Esophagus (tissue), 2 donors: Measurements from ENCODE around the gene NPEPL1. TPM values are rescaled to one million over a fixed set of nuclear protein-coding genes. Genes with fewer than 3 reads are reported as not detected.

Experiments
- H3K27ac ChIP-seq, 2 donors: one replicate each; pipeline ENCODE4 v1.5.1; 2013; ENCODE audit warnings: low read depth in 2 of 2, mild to moderate bottlenecking in 2 of 2, inconsistent platforms in 1 of 2, low read length in 1 of 2, moderate library complexity in 1 of 2
- H3K27me3 ChIP-seq, 2 donors: one replicate each; pipeline ENCODE4 v1.6.1; 2013; ENCODE audit warnings: low read length in 2 of 2, control low read depth in 1 of 2, mild to moderate bottlenecking in 1 of 2; ENCODE audit not compliant: insufficient read depth in 2 of 2, control insufficient read depth in 1 of 2
- H3K36me3 ChIP-seq, 2 donors: one replicate each; pipeline ENCODE4 v1.6.1; 2013; ENCODE audit warnings: low read length in 1 of 2; ENCODE audit not compliant: control insufficient read depth in 2 of 2, insufficient read depth in 2 of 2
- H3K4me1 ChIP-seq, 2 donors: one replicate each; pipeline ENCODE4 v1.6.1; 2013; ENCODE audit warnings: low read length in 1 of 2; ENCODE audit not compliant: control insufficient read depth in 2 of 2, insufficient read depth in 2 of 2
- H3K4me3 ChIP-seq, 2 donors: one replicate each; pipeline ENCODE4 v1.5.1; 2013; ENCODE audit warnings: low read length in 2 of 2, mild to moderate bottlenecking in 2 of 2, low read depth in 1 of 2, moderate library complexity in 1 of 2
- H3K9me3 ChIP-seq, 2 donors: one replicate each; pipeline ENCODE4 v1.6.1; 2013; ENCODE audit warnings: mild to moderate bottlenecking in 2 of 2, low read depth in 1 of 2, low read length in 1 of 2, moderate library complexity in 1 of 2; ENCODE audit not compliant: control insufficient read depth in 2 of 2, insufficient read depth in 1 of 2
- WGBS, 2 donors: extraction: QIAGEN DNeasy Blood & Tissue Kit; methylation state at CpG; one replicate each; pipeline ENCODE4 v1.1.7; 2013; 5-methylcytosine and 5-hydroxymethylcytosine counted together
- polyA plus RNA-seq, 2 donors: library from polyadenylated mRNA; stranded (reverse); fragments of 200-250 nt; gene quantifications; one replicate each; pipeline ENCODE4 v1.2.3, GENCODE V29; 2013
- donor health status: healthy with polysubstance abuse.
- donor health status: Bipolar disorder and iron deficiency.

NPEPL1 gene
- polyA plus RNA-seq, 2 donors: 33.2 to 42.7 TPM

DNA sequence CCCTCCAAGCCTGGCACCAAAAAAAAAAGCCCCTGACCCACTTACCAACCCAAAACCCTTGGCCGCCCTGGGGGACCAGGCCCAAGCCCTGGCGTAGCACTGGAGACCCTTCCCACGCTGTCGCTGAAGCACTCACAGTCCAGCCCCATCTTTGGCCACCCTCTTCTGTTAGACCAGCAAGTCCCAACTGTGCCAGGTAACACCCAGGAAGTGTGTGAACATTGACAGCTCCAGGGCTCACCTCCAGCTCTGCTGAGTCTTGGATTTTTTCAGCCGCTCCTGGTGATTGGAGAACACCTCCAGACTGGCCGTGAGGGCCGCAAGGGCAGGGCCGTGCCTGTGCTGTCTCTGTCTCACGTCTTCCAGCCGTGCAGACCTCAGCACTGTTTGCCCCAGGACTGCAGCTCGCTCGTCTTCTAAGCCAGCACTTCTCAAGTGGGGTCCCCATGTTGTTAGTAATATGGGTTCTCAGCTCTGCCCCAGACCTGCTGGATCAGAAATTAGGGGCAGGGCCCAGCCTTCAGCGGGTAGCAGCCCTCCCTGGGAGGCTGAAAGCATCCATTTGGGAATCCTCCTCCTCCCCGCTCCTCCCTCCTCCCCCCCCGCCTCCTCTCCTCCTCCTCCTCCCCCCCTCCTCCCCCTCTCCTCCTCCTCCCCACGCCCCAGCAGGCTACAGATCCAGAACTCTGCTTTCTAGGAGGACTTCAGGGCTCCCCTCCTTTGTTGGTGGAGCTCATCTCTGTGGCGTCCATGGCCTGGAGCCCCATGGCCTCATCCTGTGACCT is 18.1 kb downstream of the NPEPL1 start:
- 79 to 89% methylated on average over 16 of the region's 17 CpGs for WGBS, 2 donors
- H3K4me1 ChIP-seq: no peaks in the 10 kb centered on the region
- no peaks in the 10 kb centered on the region for H3K9me3 ChIP-seq
- H3K4me3 ChIP-seq: no peak overlapping the region
- no peaks in the 10 kb centered on the region for H3K27me3 ChIP-seq
- H3K36me3 ChIP-seq: peaks cover 0 to 22% of the 10 kb centered on the region in 2 donors
- H3K27ac ChIP-seq: no peak overlapping the region

GRCh38 chr20:58711266-58712051 is 18.9 kb downstream of the NPEPL1 start:
- Histone ChIP-seq H3K4me1 (no peaks in the 10 kb centered on the region), H3K4me3 (no peak overlapping the region), H3K9me3 (no peaks in the 10 kb centered on the region), H3K27ac (no peak overlapping the region), H3K36me3 (peaks cover 0 to 20% of the 10 kb centered on the region in 2 donors), H3K27me3 (no peaks in the 10 kb centered on the region)
- WGBS, 2 donors: 93 to 94% methylated on average over 21 of the region's 21 CpGs

GRCh38 chr20:58712151-58712791 is 19.7 kb downstream of the NPEPL1 start:
- Histone ChIP-seq H3K36me3 (peaks cover 0 to 19% of the 10 kb centered on the region in 2 donors), H3K27ac (no peak overlapping the region), H3K9me3 (no peaks in the 10 kb centered on the region), H3K27me3 (no peaks in the 10 kb centered on the region), H3K4me3 (no peak overlapping the region), H3K4me1 (no peaks in the 10 kb centered on the region)
- 80 to 84% methylated on average over 19 of the region's 19 CpGs for WGBS, 2 donors

DNA sequence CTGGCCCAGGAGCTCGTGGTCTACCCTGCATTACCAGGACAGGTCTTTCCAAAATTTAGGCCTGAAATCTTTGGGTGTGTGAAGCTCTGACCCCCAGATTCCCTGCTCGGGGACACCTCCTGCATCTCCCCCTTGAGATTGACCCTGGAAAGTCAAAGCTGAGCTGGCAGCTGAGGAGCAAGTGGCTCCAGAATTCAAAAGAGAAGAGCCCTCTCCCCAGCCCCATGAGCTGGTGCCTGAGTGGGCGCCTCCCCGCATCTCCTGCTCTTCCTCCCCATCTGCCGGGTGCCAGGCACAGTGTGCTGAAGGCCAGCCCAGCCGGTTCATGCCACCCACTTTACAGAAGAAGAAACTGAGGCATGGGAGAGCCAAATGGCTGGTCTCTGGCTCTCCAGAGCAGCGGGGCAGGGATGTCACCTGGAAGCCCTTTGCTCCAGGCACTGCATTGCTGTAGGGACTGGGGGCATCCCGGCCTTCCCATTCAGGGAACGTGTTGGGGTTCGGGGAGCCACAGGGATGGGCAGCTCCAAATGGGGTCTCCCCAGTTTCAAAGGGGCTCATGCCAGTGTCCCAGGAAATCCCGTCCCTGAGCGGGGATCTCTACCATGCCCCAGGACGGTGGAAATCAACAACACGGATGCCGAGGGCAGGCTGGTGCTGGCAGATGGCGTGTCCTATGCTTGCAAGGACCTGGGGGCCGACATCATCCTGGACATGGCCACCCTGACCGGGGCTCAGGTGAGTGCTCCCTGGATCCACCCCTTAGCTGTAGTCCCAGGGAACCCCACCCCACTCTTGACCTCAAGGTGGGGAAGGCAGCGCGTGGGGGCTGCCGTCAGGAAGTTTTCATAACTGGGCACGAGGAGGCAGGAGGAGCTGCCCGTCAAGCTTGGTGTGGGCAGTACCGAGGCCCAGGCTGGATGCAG is 20.5 kb downstream of the NPEPL1 start:
- peaks cover 0 to 19% of the 10 kb centered on the region in 2 donors for H3K36me3 ChIP-seq
- no peak overlapping the region for H3K27ac ChIP-seq
- no peaks in the 10 kb centered on the region for H3K27me3 ChIP-seq
- H3K4me1 ChIP-seq: no peaks in the 10 kb centered on the region
- H3K4me3 ChIP-seq: no peak overlapping the region
- H3K9me3 ChIP-seq: no peaks in the 10 kb centered on the region
- WGBS, 2 donors: 92 to 94% methylated on average over 24 of the region's 24 CpGs

DNA sequence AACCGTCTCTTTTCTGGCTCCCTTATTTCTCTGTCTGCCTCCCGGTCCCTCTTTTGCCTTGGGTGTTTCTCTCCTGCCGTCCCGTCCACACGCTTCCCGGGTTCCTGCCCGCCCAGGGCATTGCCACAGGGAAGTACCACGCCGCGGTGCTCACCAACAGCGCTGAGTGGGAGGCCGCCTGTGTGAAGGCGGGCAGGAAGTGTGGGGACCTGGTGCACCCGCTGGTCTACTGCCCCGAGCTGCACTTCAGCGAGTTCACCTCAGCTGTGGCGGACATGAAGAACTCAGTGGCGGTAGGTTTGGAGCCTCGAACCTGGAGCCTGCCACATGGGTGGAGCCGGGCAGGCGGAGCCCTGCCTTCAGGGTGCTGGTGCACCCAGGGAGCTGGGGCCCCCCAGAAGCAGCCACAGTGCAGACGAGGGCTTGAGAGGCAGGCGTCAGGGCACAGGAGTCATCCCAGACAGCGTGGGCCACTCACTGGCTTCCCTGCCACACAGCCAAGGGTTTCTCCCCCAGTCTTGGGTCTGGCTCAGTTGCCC is 21.3 kb downstream of the NPEPL1 start:
- 91 to 93% methylated on average over 24 of the region's 24 CpGs for WGBS, 2 donors
- no peaks in the 10 kb centered on the region for H3K4me1 ChIP-seq
- no peak overlapping the region for H3K4me3 ChIP-seq
- no peaks in the 10 kb centered on the region for H3K27me3 ChIP-seq
- H3K27ac ChIP-seq: no peak overlapping the region
- no peaks in the 10 kb centered on the region for H3K9me3 ChIP-seq
- H3K36me3 ChIP-seq: peaks cover 0 to 19% of the 10 kb centered on the region in 2 donors

- H3K4me1 ChIP-seq: no peaks in the 10 kb centered on the region
- H3K36me3 ChIP-seq: peaks cover 0 to 18% of the 10 kb centered on the region in 2 donors
- WGBS, 2 donors: 92% methylated on average over 16 of the region's 16 CpGs
- H3K27me3 ChIP-seq: no peaks in the 10 kb centered on the region
- no peak overlapping the region for H3K4me3 ChIP-seq
- H3K9me3 ChIP-seq: no peaks in the 10 kb centered on the region
- no peak overlapping the region for H3K27ac ChIP-seq
These were observed 21.8 kb downstream of the NPEPL1 start for GRCh38 chr20:58714340-58714922.

GRCh38 chr20:58714923-58715351 is 22.3 kb downstream of the NPEPL1 start:
- H3K9me3 ChIP-seq: no peaks in the 10 kb centered on the region
- WGBS, 2 donors: 89 to 95% methylated on average over 14 of the region's 14 CpGs
- peaks cover 0 to 17% of the 10 kb centered on the region in 2 donors for H3K36me3 ChIP-seq
- no peak overlapping the region for H3K4me3 ChIP-seq
- no peaks in the 10 kb centered on the region for H3K4me1 ChIP-seq
- no peaks in the 10 kb centered on the region for H3K27me3 ChIP-seq
- H3K27ac ChIP-seq: no peak overlapping the region

- Histone ChIP-seq H3K36me3 (peaks cover 0 to 17% of the 10 kb centered on the region in 2 donors), H3K27ac (no peak overlapping the region), H3K4me1 (no peaks in the 10 kb centered on the region), H3K4me3 (no peak overlapping the region), H3K27me3 (no peaks in the 10 kb centered on the region), H3K9me3 (no peaks in the 10 kb centered on the region)
- 73 to 79% methylated on average over 11 of the region's 11 CpGs for WGBS, 2 donors
These were observed 22.8 kb downstream of the NPEPL1 start for GRCh38 chr20:58715391-58715800.
